T-cell (primary cell): ENCODE results near the gene TPST2. TPM values are rescaled to one million over a fixed set of nuclear protein-coding genes. Genes with fewer than 3 reads are reported as not detected.

Experiments used
- ATAC-seq, 4 experiments: fragments of 200-7000 bp in 3 of 4; fragments of 150-1000 bp in 1 of 4; cut with Tn5 transposase; replicated peaks in 1 of 4; 1 replicate in 3 of 4; 2 replicates in 1 of 4; pipeline ENCODE4 v1.10.0; 2021; ENCODE audit warnings: moderate library complexity in 3 of 4, mild to moderate bottlenecking in 2 of 4, moderate number of reproducible peaks in 1 of 4
- CTCF ChIA-PET, 2 donors: fragments of 300-600 bp; sonication (Branson Sonifier 250); formaldehyde crosslinking; loops; one replicate each; lab custom pipeline; 2022; ENCODE audit warnings: antibody characterized with exemption in 2 of 2; lab: Charles Lee
- POLR2A ChIA-PET, 2 donors: fragments of 300-600 bp; sonication (Branson Sonifier 250); formaldehyde crosslinking; loops; one replicate each; lab custom pipeline; 2022; ENCODE audit warnings: antibody characterized with exemption in 2 of 2; lab: Charles Lee
- DNase-seq, 35 experiments: peaks; one replicate each; pipeline versions ENCODE4 v3.0.0 to v3.0.0-alpha.2; 2013 to 2023
- H3K27ac ChIP-seq: one replicate; pipeline ENCODE4 v1.5.1; 2013; ENCODE audit warnings: low read length
- H3K27me3 ChIP-seq, 2 experiments: replicated peaks in 1 of 2; 1 replicate in 1 of 2; 2 replicates in 1 of 2; pipeline versions ENCODE4 v1.6.1 to v1.7.0; 2013; ENCODE audit warnings: low read length in 1 of 2, mixed read lengths in 1 of 2; ENCODE audit not compliant: control insufficient read depth in 2 of 2, insufficient read depth in 2 of 2; ENCODE audit errors: extremely low read depth in 1 of 2
- H3K36me3 ChIP-seq, 2 donors: 1 replicate in 1 of 2; 2 replicates in 1 of 2; pipeline versions ENCODE4 v1.6.1 to v1.7.0; 2013; ENCODE audit warnings: low read length in 1 of 2; ENCODE audit not compliant: control insufficient read depth in 2 of 2, insufficient read depth in 1 of 2; ENCODE audit errors: extremely low read depth in 1 of 2
- H3K4me1 ChIP-seq, 2 experiments: 1 replicate in 1 of 2; 2 replicates in 1 of 2; pipeline versions ENCODE4 v1.6.1 to v1.7.0; 2013; ENCODE audit warnings: low read length in 2 of 2, mixed read lengths in 1 of 2; ENCODE audit not compliant: insufficient read depth in 2 of 2, control insufficient read depth in 1 of 2; ENCODE audit errors: extremely low read depth in 1 of 2
- H3K4me3 ChIP-seq, 2 donors: 1 replicate in 1 of 2; 2 replicates in 1 of 2; pipeline versions ENCODE4 v1.5.1 to v1.7.0; 2013; ENCODE audit warnings: mild to moderate bottlenecking in 2 of 2, low read length in 1 of 2, moderate library complexity in 1 of 2; ENCODE audit not compliant: control insufficient read depth in 1 of 2; ENCODE audit errors: extremely low read depth in 1 of 2
- H3K9me3 ChIP-seq: 2 replicates; pipeline ENCODE4 v1.7.0; 2013
- H3K27ac Mint-ChIP-seq, 2 donors: one replicate each; pipeline ENCODE4 v1.8.0; 2020 to 2021; ENCODE audit warnings: mild to moderate bottlenecking in 2 of 2, mixed read lengths in 2 of 2
- H3K27me3 Mint-ChIP-seq, 2 donors: one replicate each; pipeline ENCODE4 v1.8.0; 2021 to 2022; ENCODE audit warnings: mixed read lengths in 2 of 2
- H3K36me3 Mint-ChIP-seq: one replicate; pipeline ENCODE4 v1.8.0; 2021; ENCODE audit warnings: mixed read lengths
- H3K4me1 Mint-ChIP-seq, 3 donors: one replicate each; pipeline ENCODE4 v1.8.0; 2020 to 2022; ENCODE audit warnings: mixed read lengths in 3 of 3, mild to moderate bottlenecking in 1 of 3
- H3K4me3 Mint-ChIP-seq, 3 donors: one replicate each; pipeline ENCODE4 v1.8.0; 2020 to 2022; ENCODE audit warnings: mild to moderate bottlenecking in 3 of 3, mixed read lengths in 3 of 3, moderate library complexity in 3 of 3
- H3K9me3 Mint-ChIP-seq, 3 donors: one replicate each; pipeline ENCODE4 v1.8.0; 2020 to 2022; ENCODE audit warnings: mixed read lengths in 3 of 3
- WGBS: methylation state at CpG from one replicate; pipeline ENCODE4 v1.1.5; 2013; ENCODE audit warnings: missing lambda C conversion rate; ENCODE audit not compliant: insufficient coverage; 5-methylcytosine and 5-hydroxymethylcytosine counted together
- total RNA-seq, 35 experiments: library from RNA in 6 of 35; stranded (reverse) in 6 of 35; fragments of 120-200 nt in 1 of 35; gene quantifications; one replicate each; pipeline versions ENCODE4 v1.2.1 to v1.2.4 and lab custom pipeline; 2013 to 2026

The TPST2 gene
- total RNA-seq, 5 donors from 2014 or later (not counting 1 experiment from before 2014, with no cell fraction given): 30.3 to 42.1 (median 38.0) TPM

DNA sequence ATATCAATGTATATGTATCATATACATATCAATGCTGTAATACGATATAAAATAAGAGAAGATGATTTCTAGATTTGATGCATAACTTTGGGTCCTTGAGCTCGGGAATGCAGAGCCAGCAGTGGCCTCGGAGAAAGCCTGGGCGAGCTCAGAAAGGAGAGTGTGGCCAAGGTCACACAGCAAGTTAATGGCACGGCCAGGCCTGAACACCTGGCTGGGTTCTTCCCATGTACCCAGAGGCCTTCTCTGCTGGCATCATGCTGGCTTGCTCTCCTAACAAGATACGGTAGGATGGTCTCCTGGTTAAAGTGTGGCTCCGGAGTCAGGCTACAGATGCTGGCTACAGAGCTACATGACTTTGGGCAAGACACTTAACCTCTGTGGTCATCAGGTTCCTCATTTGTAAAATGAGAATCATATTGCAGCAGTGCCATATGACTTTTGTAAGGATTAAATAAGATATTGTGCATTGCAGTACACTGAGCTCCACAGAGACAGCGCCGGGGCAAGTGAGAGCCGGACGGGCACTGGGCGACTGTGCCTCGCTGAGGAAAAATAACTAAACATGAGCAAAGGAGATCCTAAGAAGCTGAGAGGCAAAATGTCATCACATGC lies 29.9 kb downstream of the TPST2 start:
- no peaks in the 10 kb centered on the region for H3K9me3 Mint-ChIP-seq
- peaks cover 17 to 29% of the 10 kb centered on the region in 2 donors for H3K36me3 ChIP-seq
- peaks cover 33 to 39% (median 34%) of the 10 kb centered on the region in 3 donors for H3K4me1 Mint-ChIP-seq
- no peak overlapping the region for H3K4me3 Mint-ChIP-seq
- peaks cover 0 to 56% of the 10 kb centered on the region in 2 experiments for H3K4me1 ChIP-seq
- no peak overlapping the region for H3K27ac ChIP-seq
- no peak for ATAC-seq
- no peaks in the 10 kb centered on the region for H3K9me3 ChIP-seq
- no peaks in the 10 kb centered on the region for H3K27me3 ChIP-seq
- ChIA-PET POLR2A (no interaction called here), CTCF (no interaction called here)
- no peak overlapping the region for H3K4me3 ChIP-seq
- H3K27me3 Mint-ChIP-seq: no peaks in the 10 kb centered on the region
- DNase-seq: no peak
- H3K27ac Mint-ChIP-seq: no peak overlapping the region
- 81% methylated on average over 6 of the region's 13 CpGs for WGBS
- H3K36me3 Mint-ChIP-seq: peaks cover 4% of the 10 kb centered on the region

DNA sequence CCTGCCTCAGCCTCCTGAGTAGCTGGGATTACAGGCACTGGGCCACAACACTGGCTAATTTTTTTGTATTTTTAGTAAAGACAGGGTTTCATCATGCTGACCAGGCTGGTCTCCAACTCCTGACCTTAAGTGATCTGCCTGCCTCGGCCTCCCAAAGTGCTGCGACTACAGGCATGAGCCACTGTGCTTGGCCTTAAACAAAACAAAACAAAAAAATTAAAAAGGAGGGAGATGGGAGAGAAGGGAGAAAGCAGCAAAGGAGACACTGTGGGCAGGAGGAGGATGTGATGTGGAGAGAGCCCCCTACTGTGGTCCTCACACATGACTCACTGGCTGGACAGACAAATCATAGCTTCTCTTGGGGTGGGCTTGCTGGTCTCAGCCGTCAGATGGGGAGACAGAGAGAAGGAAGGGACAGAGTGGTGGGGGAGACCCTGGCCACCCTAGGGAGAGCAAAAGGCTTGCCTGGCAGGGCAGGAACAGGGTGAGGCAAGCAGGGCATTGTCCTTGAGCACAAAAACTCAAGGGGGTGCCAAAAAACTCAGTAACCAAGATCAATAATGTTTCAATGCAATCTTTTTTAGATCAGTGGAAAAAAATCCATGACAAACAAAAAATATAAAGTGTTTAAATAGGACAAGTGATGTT lies 31.6 kb downstream of the TPST2 start:
- Mint-ChIP-seq H3K4me1 (peaks cover 35 to 41% (median 37%) of the 10 kb centered on the region in 3 donors), H3K36me3 (peaks cover 4% of the 10 kb centered on the region), H3K27ac (no peak overlapping the region), H3K27me3 (no peaks in the 10 kb centered on the region), H3K4me3 (no peak overlapping the region), H3K9me3 (no peaks in the 10 kb centered on the region)
- CTCF ChIA-PET: no interaction called here
- H3K4me3 ChIP-seq: no peak overlapping the region
- no peaks in the 10 kb centered on the region for H3K9me3 ChIP-seq
- H3K36me3 ChIP-seq: peaks cover 10 to 12% of the 10 kb centered on the region in 2 donors
- POLR2A ChIA-PET: no interaction called here
- H3K4me1 ChIP-seq: peaks cover 0 to 50% of the 10 kb centered on the region in 2 experiments
- no peak for DNase-seq
- ATAC-seq: no peak
- no peak overlapping the region for H3K27ac ChIP-seq
- no peaks in the 10 kb centered on the region for H3K27me3 ChIP-seq
- WGBS: no CpG with 5 or more reads among the region's 3 CpGs

DNA sequence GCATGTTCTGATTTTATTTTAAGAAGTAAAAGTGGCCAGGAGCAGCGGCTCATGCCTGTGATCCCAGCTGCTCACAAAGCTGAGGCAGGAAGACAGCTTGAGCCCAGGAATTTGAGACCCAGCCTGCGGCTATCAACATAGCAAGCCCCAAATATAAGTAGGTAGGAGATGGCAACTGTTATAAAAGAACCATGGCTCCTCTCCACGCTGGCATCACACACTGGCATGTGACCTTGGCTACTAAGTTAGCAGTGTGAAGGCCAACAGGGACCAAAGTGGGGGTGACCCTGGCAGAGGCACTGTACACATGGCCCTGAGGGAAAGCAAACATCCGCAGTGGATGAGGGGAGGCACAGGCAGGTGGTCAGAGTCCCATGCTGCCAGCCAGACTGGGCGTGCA lies 33.0 kb downstream of the TPST2 start:
- H3K4me3 Mint-ChIP-seq: no peak overlapping the region
- peaks cover 29 to 38% (median 29%) of the 10 kb centered on the region in 3 donors for H3K4me1 Mint-ChIP-seq
- ChIA-PET CTCF (interaction anchor here in 1 of 2 donors (0.6 kb wide), 1 partner anchor 51 kb away, joined by 3 read pairs; no protein-coding TSS in a partner anchor), POLR2A (no interaction called here)
- DNase-seq: no peak
- H3K27ac ChIP-seq: no peak overlapping the region
- peaks cover 10 to 12% of the 10 kb centered on the region in 2 donors for H3K36me3 ChIP-seq
- H3K9me3 Mint-ChIP-seq: no peaks in the 10 kb centered on the region
- no peak overlapping the region for H3K4me3 ChIP-seq
- WGBS: 95% methylated on average over 3 of the region's 5 CpGs
- H3K27ac Mint-ChIP-seq: no peak overlapping the region
- H3K27me3 ChIP-seq: no peaks in the 10 kb centered on the region
- peaks cover 4% of the 10 kb centered on the region for H3K36me3 Mint-ChIP-seq
- H3K27me3 Mint-ChIP-seq: no peaks in the 10 kb centered on the region
- H3K4me1 ChIP-seq: peaks cover 0 to 46% of the 10 kb centered on the region in 2 experiments
- no peaks in the 10 kb centered on the region for H3K9me3 ChIP-seq
- ATAC-seq: no peak

DNA sequence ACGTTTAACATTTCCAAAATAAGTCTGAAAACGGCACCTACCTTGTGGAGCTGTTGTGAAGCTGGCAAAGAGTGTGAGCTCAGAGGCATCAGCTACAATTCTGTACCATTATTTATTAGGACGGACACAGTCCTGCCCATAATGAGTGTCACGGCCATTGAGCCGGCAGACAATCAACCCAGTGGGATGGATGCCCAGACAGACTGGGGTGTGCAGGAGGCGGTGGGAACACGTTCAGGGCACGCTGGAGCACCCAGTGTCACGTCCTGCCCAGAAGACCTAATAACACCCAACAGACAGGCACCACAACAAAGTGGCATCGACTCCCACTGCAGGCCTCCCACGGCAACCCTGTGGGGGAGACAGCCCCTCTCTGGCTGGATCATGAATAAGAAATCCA lies 34.5 kb downstream of the TPST2 start:
- 100% methylated on average over 3 of the region's 11 CpGs for WGBS
- Mint-ChIP-seq H3K9me3 (no peaks in the 10 kb centered on the region), H3K4me1 (peaks cover 24 to 39% (median 36%) of the 10 kb centered on the region in 3 donors), H3K4me3 (no peak overlapping the region), H3K27me3 (no peaks in the 10 kb centered on the region), H3K27ac (no peak overlapping the region), H3K36me3 (peaks cover 7% of the 10 kb centered on the region)
- ChIA-PET CTCF (no interaction called here), POLR2A (interaction anchor here in 1 of 2 donors (0.6 kb wide), 1 partner anchor 507 kb away, joined by 3 read pairs; no protein-coding TSS in a partner anchor)
- no peaks in the 10 kb centered on the region for H3K9me3 ChIP-seq
- peaks cover 0 to 45% of the 10 kb centered on the region in 2 experiments for H3K4me1 ChIP-seq
- DNase-seq: no peak
- H3K36me3 ChIP-seq: peaks cover 10 to 14% of the 10 kb centered on the region in 2 donors
- H3K27ac ChIP-seq: no peak overlapping the region
- ATAC-seq: no peak
- no peak overlapping the region for H3K4me3 ChIP-seq
- H3K27me3 ChIP-seq: no peaks in the 10 kb centered on the region

DNA sequence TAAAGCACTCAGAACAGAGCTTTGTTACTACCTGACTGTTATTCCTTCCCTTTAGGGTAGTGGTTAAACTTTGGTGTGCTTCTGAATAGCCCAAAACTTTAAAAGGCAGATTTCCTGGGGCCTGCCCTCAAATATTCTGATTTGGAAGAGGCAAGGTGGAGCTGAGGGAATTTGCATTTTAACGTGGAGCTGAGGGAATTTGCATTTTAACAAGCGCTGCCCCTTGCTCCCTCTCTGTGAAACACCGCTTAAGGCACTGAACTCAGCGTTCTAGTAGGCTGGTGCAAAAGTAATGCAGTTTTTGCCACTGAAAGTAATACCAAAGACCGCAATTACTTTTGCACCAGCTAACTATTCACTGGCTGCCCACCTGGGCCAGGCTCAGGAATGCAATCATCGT lies 35.0 kb downstream of the TPST2 start:
- H3K27me3 ChIP-seq: no peaks in the 10 kb centered on the region
- CTCF ChIA-PET: no interaction called here

DNA sequence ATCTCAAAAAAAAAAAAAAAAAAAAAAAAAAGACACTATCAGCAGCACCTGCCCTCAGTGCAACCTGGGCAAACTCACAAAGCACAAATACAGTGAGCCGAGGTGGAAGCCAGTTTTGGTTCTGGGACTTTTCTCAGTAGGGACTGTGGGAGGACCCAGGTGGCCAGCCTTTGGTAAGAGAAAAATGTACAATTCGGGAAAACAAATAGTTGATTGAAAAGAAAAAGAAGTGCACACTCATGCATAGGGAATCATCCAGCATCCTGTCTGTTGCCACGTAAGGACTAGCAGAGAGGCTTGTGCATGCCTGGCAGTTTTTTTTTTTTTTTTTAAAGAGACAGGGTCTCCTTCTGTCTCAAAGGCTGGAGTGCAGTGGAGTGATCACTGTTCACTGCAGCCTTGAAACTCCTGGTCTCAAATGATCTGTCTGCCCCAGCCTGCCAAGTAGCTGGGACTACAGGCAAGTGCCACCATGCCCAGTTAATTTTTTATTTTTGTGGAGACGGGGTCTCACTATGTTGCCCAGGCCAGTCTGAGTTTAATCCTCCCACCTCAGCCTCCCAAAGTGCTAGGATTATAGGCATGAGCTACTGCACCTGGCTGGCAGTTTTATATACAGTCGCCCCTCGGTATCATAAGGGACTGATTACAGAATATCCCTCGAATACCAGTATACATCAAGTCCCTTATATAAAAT lies 36.7 kb downstream of the TPST2 start:
- Mint-ChIP-seq H3K4me1 (peaks cover 9 to 31% (median 30%) of the 10 kb centered on the region in 3 donors), H3K27me3 (no peaks in the 10 kb centered on the region), H3K36me3 (peaks cover 4% of the 10 kb centered on the region), H3K27ac (no peak overlapping the region), H3K4me3 (no peak overlapping the region), H3K9me3 (no peaks in the 10 kb centered on the region)
- ChIA-PET CTCF (no interaction called here), POLR2A (no interaction called here)
- no peaks in the 10 kb centered on the region for H3K27me3 ChIP-seq
- ATAC-seq: no peak
- H3K4me3 ChIP-seq: no peak overlapping the region
- H3K9me3 ChIP-seq: no peaks in the 10 kb centered on the region
- WGBS: 78% methylated on average over 3 of the region's 7 CpGs
- H3K36me3 ChIP-seq: peaks cover 10 to 14% of the 10 kb centered on the region in 2 donors
- no peak for DNase-seq
- no peak overlapping the region for H3K27ac ChIP-seq
- peaks cover 0 to 43% of the 10 kb centered on the region in 2 experiments for H3K4me1 ChIP-seq

More for the DNA sequence above, 35.0 kb downstream of the TPST2 start:
- ATAC-seq (no peak), DNase-seq (no peak)
- Histone ChIP-seq H3K36me3 (peaks cover 10 to 14% of the 10 kb centered on the region in 2 donors), H3K4me1 (peaks cover 0 to 46% of the 10 kb centered on the region in 2 experiments), H3K27ac (no peak overlapping the region), H3K9me3 (no peaks in the 10 kb centered on the region), H3K4me3 (no peak overlapping the region)
- H3K27me3 Mint-ChIP-seq: no peaks in the 10 kb centered on the region
- H3K9me3 Mint-ChIP-seq: no peaks in the 10 kb centered on the region
- H3K36me3 Mint-ChIP-seq: peaks cover 4% of the 10 kb centered on the region
- POLR2A ChIA-PET: interaction anchor here in 1 of 2 donors (0.6 kb wide), 1 partner anchor 507 kb away, joined by 3 read pairs; no protein-coding TSS in a partner anchor
- H3K27ac Mint-ChIP-seq: no peak overlapping the region
- H3K4me3 Mint-ChIP-seq: no peak overlapping the region
- peaks cover 19 to 41% (median 35%) of the 10 kb centered on the region in 3 donors for H3K4me1 Mint-ChIP-seq
- WGBS: 97% methylated on average over 6 of the region's 6 CpGs
